A673 (cell line): ENCODE results near the gene PCNX3. TPM values are rescaled to one million over a fixed set of nuclear protein-coding genes. Genes with fewer than 3 reads are reported as not detected.

ENCODE experiments used
- BruUV-seq: library from RNA; stranded (reverse); fragments of 400-500 nt; replicated peaks from 2 replicates; lab custom pipeline; 2021; lab: Mats Ljungman, UMichigan
- CTCF ChIA-PET: fragments of 300-600 bp; sonication (Branson Sonifier 250); formaldehyde crosslinking; loops from one replicate; lab custom pipeline; 2022; ENCODE audit warnings: antibody characterized with exemption; lab: Charles Lee
- POLR2A ChIA-PET: fragments of 300-600 bp; sonication (Branson Sonifier 250); formaldehyde crosslinking; loops from one replicate; lab custom pipeline; 2022; ENCODE audit warnings: antibody characterized with exemption; ENCODE audit not compliant: low non-redundant PET; lab: Charles Lee
- DNase-seq: peaks from one replicate; pipeline ENCODE4 v3.0.0-alpha.2; 2015; ENCODE audit warnings: low spot score
- H3K27ac ChIP-seq: fragments of 200-600 bp; sonication (generic); 2 replicates; pipeline ENCODE4 v1.5.1; 2016; ENCODE audit warnings: mixed run types, low read depth, mild to moderate bottlenecking, mixed read lengths, antibody characterized with exemption, low read length; ENCODE audit not compliant: poor library complexity, severe bottlenecking
- H3K27me3 ChIP-seq: fragments of 200-600 bp; sonication (generic); replicated peaks from 2 replicates; pipeline ENCODE4 v1.6.1; 2017; ENCODE audit warnings: mixed run types, low read depth, mild to moderate bottlenecking, mixed read lengths, antibody characterized with exemption, low read length; ENCODE audit not compliant: insufficient read depth, poor library complexity
- H3K36me3 ChIP-seq: fragments of 200-600 bp; sonication (generic); 2 replicates; pipeline ENCODE4 v1.6.1; 2016; ENCODE audit warnings: mixed run types, mild to moderate bottlenecking, mixed read lengths, antibody characterized with exemption, low read length; ENCODE audit not compliant: insufficient read depth, poor library complexity, severe bottlenecking
- H3K4me1 ChIP-seq: fragments of 200-600 bp; sonication (generic); 2 replicates; pipeline ENCODE4 v1.6.1; 2017; ENCODE audit warnings: mixed run types, mild to moderate bottlenecking, mixed read lengths, antibody characterized with exemption, low read length; ENCODE audit not compliant: insufficient read depth, poor library complexity, severe bottlenecking
- H3K4me3 ChIP-seq: fragments of 200-600 bp; sonication (generic); 2 replicates; pipeline ENCODE4 v1.5.1; 2016; ENCODE audit warnings: low read depth, mixed run types, mild to moderate bottlenecking, mixed read lengths, low read length; ENCODE audit not compliant: poor library complexity, severe bottlenecking
- H3K9me3 ChIP-seq: fragments of 200-600 bp; sonication (generic); 2 replicates; pipeline ENCODE4 v1.6.1; 2016; ENCODE audit warnings: mixed run types, low read depth, mild to moderate bottlenecking, mixed read lengths, antibody characterized with exemption, low read length; ENCODE audit not compliant: poor library complexity, severe bottlenecking
- EZH2 ChIP-seq: fragments of 200-600 bp; sonication (generic); IDR thresholded peaks from 2 replicates; pipeline ENCODE4 v1.6.1; 2017; ENCODE audit warnings: borderline replicate concordance, low read depth, mild to moderate bottlenecking, mixed read lengths, antibody characterized with exemption, low read length; ENCODE audit not compliant: poor library complexity, severe bottlenecking
- intact Hi-C: fragments of 100-400 bp; cut with micrococcal nuclease; formaldehyde crosslinking; loops from one replicate; pipeline ENCODE4 v1.10.0; 2022; ENCODE audit not compliant: unreplicated experiment
- total RNA-seq: library from RNA; stranded (reverse); gene quantifications from 2 replicates; pipeline ENCODE4 v1.2.3, GENCODE V29; 2021
- TF ChIP-seq, protein P1 (sequence below): fragments of 300-800, 200-600 bp; sonication (generic); conservative IDR thresholded peaks from 2 replicates; pipeline ENCODE4 v1.5.1; 2017; ENCODE audit warnings: low read depth, mild to moderate bottlenecking, antibody characterized with exemption, low read length, moderate library complexity, mixed read lengths

PCNX3 gene
- total RNA-seq, 1 experiment from 2014 or later: 68.0 TPM

DNA sequence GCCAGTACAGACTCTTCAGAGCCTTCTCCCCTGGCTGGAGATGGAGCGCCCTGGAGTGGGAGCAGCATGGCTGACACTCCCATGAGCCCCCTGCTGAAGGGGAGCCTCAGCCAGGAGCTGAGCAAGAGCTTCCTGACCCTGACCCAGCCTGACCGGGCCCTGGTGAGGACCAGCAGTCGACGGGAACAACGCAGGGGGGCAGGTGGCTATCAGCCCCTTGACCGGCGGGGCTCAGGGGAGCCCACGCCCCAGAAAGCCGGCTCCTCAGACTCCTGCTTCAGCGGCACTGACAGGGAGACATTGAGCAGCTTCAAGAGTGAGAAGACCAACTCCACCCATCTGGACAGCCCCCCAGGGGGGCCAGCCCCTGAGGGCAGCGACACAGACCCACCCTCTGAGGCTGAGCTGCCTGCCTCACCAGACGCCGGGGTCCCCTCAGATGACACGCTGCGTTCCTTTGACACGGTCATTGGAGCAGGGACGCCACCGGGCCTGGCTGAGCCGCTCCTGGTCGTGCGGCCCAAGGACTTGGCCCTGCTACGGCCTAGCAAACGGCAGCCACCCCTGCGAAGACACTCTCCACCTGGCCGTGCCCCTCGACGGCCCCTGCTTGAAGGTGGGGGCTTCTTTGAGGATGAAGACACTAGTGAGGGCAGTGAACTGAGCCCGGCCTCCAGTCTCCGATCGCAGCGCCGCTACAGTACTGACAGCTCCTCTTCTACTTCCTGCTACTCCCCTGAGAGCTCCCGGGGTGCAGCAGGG, 2.6 kb downstream of the PCNX3 start:
- ChIA-PET CTCF (no interaction called here), POLR2A (no interaction called here)
- H3K36me3 ChIP-seq: peaks cover 38% of the 10 kb centered on the region
- intact Hi-C loops: no loop called here
- peaks cover 10% of the 10 kb centered on the region for H3K4me1 ChIP-seq
- no peaks in the 10 kb centered on the region for H3K9me3 ChIP-seq
- BruUV-seq: no TSS peak
- no peak for DNase-seq
- H3K27me3 ChIP-seq: no peaks in the 10 kb centered on the region
- no peak overlapping the region for H3K4me3 ChIP-seq
- H3K27ac ChIP-seq: no peak overlapping the region
- no peak for TF ChIP-seq EZH2

DNA sequence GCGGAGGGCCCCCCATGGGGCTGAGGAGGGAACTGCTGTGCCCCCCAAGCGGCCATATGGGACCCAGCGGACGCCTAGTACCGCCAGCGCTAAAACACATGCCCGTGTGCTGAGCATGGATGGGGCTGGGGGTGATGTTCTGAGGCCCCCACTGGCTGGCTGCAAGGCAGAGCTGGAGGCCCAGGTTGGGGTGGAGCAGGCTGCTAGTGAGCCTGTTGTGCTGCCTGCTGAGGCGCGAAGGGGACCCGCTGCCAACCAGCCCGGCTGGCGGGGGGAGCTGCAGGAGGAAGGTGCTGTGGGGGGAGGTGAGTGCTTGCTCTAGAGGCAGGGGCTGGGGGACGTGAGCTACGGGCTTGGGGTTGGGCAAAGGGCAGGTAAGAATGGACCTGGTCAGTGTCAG, 3.2 kb downstream of the PCNX3 start:
- CTCF ChIA-PET: no interaction called here

DNA sequence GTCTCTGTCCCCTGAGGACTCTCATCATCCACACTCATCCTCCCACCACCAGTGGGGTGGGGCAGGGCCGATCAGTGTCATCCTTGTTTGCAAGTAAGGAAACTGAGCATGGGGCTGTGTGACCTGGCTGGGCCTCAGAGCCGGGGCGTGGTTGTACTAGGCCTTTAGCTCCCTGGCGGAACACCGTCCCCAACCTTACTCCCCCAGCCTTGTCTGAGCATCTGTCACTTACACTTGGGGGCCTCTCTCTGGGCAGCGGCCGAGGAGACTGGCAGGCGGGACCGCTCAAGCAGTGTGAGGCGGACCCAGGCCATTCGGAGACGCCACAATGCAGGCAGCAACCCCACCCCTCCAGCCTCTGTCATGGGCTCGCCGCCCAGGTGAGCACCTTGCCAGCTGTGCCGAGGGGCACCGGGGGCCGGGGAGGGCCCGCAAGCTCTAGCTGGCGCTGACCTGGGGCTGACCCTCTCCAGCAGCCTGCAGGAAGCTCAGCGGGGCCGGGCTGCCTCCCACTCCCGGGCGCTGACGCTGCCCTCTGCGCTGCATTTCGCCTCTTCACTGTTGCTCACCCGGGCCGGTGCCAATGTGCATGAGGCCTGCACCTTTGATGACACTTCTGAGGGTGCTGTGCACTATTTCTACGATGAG, 3.8 kb downstream of the PCNX3 start:
- ChIA-PET CTCF (no interaction called here), POLR2A (no interaction called here)
- Histone ChIP-seq H3K27ac (no peak overlapping the region), H3K36me3 (peaks cover 44% of the 10 kb centered on the region), H3K4me1 (peaks cover 7% of the 10 kb centered on the region), H3K27me3 (no peaks in the 10 kb centered on the region), H3K9me3 (no peaks in the 10 kb centered on the region), H3K4me3 (no peak overlapping the region)
- intact Hi-C loops: no loop called here
- TF ChIP-seq, protein P1, sequence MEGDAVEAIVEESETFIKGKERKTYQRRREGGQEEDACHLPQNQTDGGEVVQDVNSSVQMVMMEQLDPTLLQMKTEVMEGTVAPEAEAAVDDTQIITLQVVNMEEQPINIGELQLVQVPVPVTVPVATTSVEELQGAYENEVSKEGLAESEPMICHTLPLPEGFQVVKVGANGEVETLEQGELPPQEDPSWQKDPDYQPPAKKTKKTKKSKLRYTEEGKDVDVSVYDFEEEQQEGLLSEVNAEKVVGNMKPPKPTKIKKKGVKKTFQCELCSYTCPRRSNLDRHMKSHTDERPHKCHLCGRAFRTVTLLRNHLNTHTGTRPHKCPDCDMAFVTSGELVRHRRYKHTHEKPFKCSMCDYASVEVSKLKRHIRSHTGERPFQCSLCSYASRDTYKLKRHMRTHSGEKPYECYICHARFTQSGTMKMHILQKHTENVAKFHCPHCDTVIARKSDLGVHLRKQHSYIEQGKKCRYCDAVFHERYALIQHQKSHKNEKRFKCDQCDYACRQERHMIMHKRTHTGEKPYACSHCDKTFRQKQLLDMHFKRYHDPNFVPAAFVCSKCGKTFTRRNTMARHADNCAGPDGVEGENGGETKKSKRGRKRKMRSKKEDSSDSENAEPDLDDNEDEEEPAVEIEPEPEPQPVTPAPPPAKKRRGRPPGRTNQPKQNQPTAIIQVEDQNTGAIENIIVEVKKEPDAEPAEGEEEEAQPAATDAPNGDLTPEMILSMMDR: no peak
- TF ChIP-seq EZH2: no peak
- DNase-seq: no peak
- no TSS peak for BruUV-seq

More for the DNA sequence above, 3.2 kb downstream of the PCNX3 start:
- no peaks in the 10 kb centered on the region for H3K27me3 ChIP-seq
- H3K4me3 ChIP-seq: no peak overlapping the region
- intact Hi-C loops: no loop called here
- no peak for TF ChIP-seq EZH2
- TF ChIP-seq, protein P1: no peak
- no peak overlapping the region for H3K27ac ChIP-seq
- POLR2A ChIA-PET: no interaction called here
- no TSS peak for BruUV-seq
- H3K9me3 ChIP-seq: no peaks in the 10 kb centered on the region
- H3K4me1 ChIP-seq: peaks cover 7% of the 10 kb centered on the region
- H3K36me3 ChIP-seq: peaks cover 42% of the 10 kb centered on the region
- no peak for DNase-seq
